VCaP (cell line): Measurements from ENCODE around the gene RASA3.

Experiments
- H3K27ac ChIP-seq: fragments of 450-650 bp; 2 replicates; pipeline ENCODE4 v1.5.1; 2017
- CTCF ChIP-seq: fragments of 450-650 bp; conservative IDR thresholded peaks from 2 replicates; pipeline ENCODE4 v1.5.1; 2017; ENCODE audit warnings: mild to moderate bottlenecking, moderate library complexity

The RASA3 gene

DNA sequence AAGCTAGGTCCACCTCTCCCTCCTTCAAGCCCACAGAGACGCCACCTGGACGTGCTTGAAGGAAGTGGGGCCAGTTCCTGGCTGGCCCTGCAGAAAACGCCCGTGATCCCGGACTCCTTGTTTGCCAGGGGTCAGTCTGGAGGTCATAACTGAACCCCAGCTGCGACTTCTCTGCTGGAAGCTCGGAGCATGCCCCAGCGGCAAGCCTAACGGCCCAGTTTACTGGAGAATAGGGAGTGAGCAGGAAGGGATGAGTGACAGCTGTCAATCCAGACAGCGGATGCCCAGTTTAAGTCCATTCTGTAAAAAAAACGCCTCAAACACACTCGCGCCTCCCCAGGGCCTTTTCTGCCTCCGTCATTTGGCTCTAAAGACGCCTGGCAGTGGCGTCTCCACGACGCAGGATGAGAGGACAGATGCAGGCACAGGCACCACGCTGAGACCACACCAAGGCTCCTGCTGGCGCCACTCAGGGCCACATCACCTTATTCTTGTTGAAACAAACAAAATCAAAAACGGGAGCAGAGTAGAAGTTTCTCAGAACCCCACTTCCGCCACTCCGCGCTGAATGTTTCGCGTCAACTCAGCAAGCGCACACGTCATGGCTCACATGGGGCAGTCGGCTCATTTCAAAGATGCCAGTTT is 57.6 kb downstream of the RASA3 start:
- no peak overlapping the region for H3K27ac ChIP-seq
- TF ChIP-seq CTCF = no peak

GRCh38 chr13:114073881-114074612 is 58.4 kb downstream of the RASA3 start:
- H3K27ac ChIP-seq = no peak overlapping the region
- TF ChIP-seq CTCF = no peak

DNA sequence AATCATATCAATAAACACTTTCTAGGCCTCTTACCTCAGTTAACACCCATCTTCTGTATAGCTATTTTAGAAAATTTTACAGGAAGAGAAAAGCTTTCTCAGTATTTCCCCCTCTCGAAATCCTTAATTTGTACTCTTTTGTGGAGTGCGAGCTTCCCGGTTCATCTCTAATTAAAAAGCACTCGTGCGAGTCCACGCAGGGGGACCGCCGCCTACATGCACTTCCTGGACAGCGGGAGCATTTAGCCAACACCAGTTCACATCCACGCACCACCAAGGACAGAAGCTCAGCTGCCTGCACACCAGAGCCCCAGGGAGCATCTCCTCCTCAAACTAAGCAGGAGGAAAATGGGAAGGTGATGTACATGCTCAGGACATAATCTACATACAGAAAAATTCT is 60.0 kb downstream of the RASA3 start:
- H3K27ac ChIP-seq = no peak overlapping the region
- TF ChIP-seq CTCF = no peak

- no peak for TF ChIP-seq CTCF
- H3K27ac ChIP-seq = no peak overlapping the region
These were observed 60.4 kb downstream of the RASA3 start for GRCh38 chr13:114071991-114072390.

- no peak overlapping the region for H3K27ac ChIP-seq
These were observed 61.0 kb downstream of the RASA3 start for GRCh38 chr13:114071410-114071809.

GRCh38 chr13:114070098-114070799 is 62.2 kb downstream of the RASA3 start:
- H3K27ac ChIP-seq = no peak overlapping the region
- TF ChIP-seq CTCF = no peak

More at GRCh38 chr13:114071410-114071809, 61.0 kb downstream of the RASA3 start:
- TF ChIP-seq CTCF = no peak

GRCh38 chr13:114069376-114070097 is 62.9 kb downstream of the RASA3 start:
- H3K27ac ChIP-seq = no peak overlapping the region
- TF ChIP-seq CTCF = no peak
